GM18517 (cell line): ENCODE measurements around the gene WDR17.

Experiments
- ATAC-seq: cut with Tn5 transposase; IDR thresholded peaks from one replicate; pipeline ENCODE4 v1.9.1; 2021; ENCODE audit warnings: mild to moderate bottlenecking, moderate library complexity; ENCODE audit not compliant: unreplicated experiment

WDR17 gene

GRCh38 chr4:176065435-176066291, at the start of gene WDR17:
Gene WDR17 (plus strand): TSS chr4:176065841. CDS start chr4:176111581, 45,740 bp downstream.
- ATAC-seq, result peak; percentile 100

GRCh38 chr4:176016601-176017000, 49.0 kb upstream of the WDR17 start:
- ATAC-seq, result no peak

- no peak for ATAC-seq
These were observed 45.1 kb upstream of the WDR17 start for GRCh38 chr4:176020481-176021085.

- ATAC-seq, result no peak
These were observed 35.2 kb upstream of the WDR17 start for GRCh38 chr4:176030391-176030790.

- ATAC-seq, result no peak
These were observed 33.7 kb upstream of the WDR17 start for GRCh38 chr4:176031922-176032321.

- ATAC-seq, result no peak
These were observed 33.2 kb upstream of the WDR17 start for GRCh38 chr4:176032454-176032853.

GRCh38 chr4:176034499-176034898, 31.1 kb upstream of the WDR17 start:
- no peak for ATAC-seq

- ATAC-seq, result no peak
These were observed 30.7 kb upstream of the WDR17 start for GRCh38 chr4:176034936-176035335.

GRCh38 chr4:176036585-176037205, 28.9 kb upstream of the WDR17 start:
- no peak for ATAC-seq

GRCh38 chr4:176038789-176039188, 26.9 kb upstream of the WDR17 start:
- no peak for ATAC-seq

GRCh38 chr4:176042195-176042594, 23.4 kb upstream of the WDR17 start:
- no peak for ATAC-seq

GRCh38 chr4:176043838-176044588, 21.6 kb upstream of the WDR17 start:
- ATAC-seq, result no peak

GRCh38 chr4:176044589-176044951, 21.1 kb upstream of the WDR17 start:
- no peak for ATAC-seq

- ATAC-seq, result no peak
These were observed 17.0 kb upstream of the WDR17 start for GRCh38 chr4:176048631-176049030.

- peak; percentile 89 for ATAC-seq
These were observed 12.9 kb upstream of the WDR17 start for GRCh38 chr4:176052744-176053143.

- ATAC-seq, result no peak
These were observed 11.9 kb upstream of the WDR17 start for GRCh38 chr4:176053785-176054184.

- ATAC-seq, result no peak
These were observed 10.7 kb upstream of the WDR17 start for GRCh38 chr4:176054942-176055341.

GRCh38 chr4:176063718-176064117, 1.9 kb upstream of the WDR17 start:
- ATAC-seq, result no peak

GRCh38 chr4:176064539-176064938, 1.1 kb upstream of the WDR17 start:
- ATAC-seq, result no peak

- ATAC-seq, result no peak
These were observed 1.1 kb downstream of the WDR17 start for GRCh38 chr4:176066757-176067156.

GRCh38 chr4:176077561-176077960, 11.9 kb downstream of the WDR17 start:
- no peak for ATAC-seq
